SJSA1 (cell line): ENCODE results near the gene ATXN2L. TPM values are rescaled to one million over a fixed set of nuclear protein-coding genes. Genes with fewer than 3 reads are reported as not detected.
"Not testable (repeated sequence)": the region's sequence is repeated elsewhere in the genome, so short reads cannot be mapped to it uniquely, and the experiment has no call there.

Source experiments
- DNase-seq, 2 experiments: peaks; one replicate each; pipeline ENCODE4 v3.0.0-alpha.2; 2015 to 2020; ENCODE audit warnings: low spot score in 2 of 2, low read depth in 1 of 2
- H3K27ac ChIP-seq: fragments of 250-450 bp; sonication (Bioruptor Pico); 2 replicates; pipeline ENCODE4 v1.5.1; 2020; ENCODE audit warnings: mild to moderate bottlenecking, moderate library complexity
- H3K27me3 ChIP-seq: fragments of 250-450 bp; sonication (Bioruptor Pico); replicated peaks from 2 replicates; pipeline ENCODE4 v1.5.1; 2020; ENCODE audit warnings: mild to moderate bottlenecking, moderate library complexity
- H3K36me3 ChIP-seq: fragments of 250-450 bp; sonication (Bioruptor Pico); 2 replicates; pipeline ENCODE4 v1.5.1; 2020; ENCODE audit warnings: mild to moderate bottlenecking
- H3K4me1 ChIP-seq: fragments of 250-450 bp; sonication (Bioruptor Pico); replicated peaks from 2 replicates; pipeline ENCODE4 v1.6.1; 2021; ENCODE audit warnings: mild to moderate bottlenecking
- H3K4me3 ChIP-seq: fragments of 250-450 bp; sonication (Bioruptor Pico); 2 replicates; pipeline ENCODE4 v1.5.1; 2020; ENCODE audit warnings: mild to moderate bottlenecking
- H3K9me3 ChIP-seq: fragments of 250-450 bp; sonication (Bioruptor Pico); replicated peaks from 2 replicates; pipeline ENCODE4 v1.5.1; 2020; ENCODE audit warnings: mild to moderate bottlenecking
- total RNA-seq: library from RNA; depleted of rRNA; stranded (reverse); fragments of >200 nt; shearing (Covaris generic); gene quantifications from 2 replicates; pipeline ENCODE4 v1.2.3, GENCODE V29; 2014; rRNA removed

ATXN2L gene, protein sequence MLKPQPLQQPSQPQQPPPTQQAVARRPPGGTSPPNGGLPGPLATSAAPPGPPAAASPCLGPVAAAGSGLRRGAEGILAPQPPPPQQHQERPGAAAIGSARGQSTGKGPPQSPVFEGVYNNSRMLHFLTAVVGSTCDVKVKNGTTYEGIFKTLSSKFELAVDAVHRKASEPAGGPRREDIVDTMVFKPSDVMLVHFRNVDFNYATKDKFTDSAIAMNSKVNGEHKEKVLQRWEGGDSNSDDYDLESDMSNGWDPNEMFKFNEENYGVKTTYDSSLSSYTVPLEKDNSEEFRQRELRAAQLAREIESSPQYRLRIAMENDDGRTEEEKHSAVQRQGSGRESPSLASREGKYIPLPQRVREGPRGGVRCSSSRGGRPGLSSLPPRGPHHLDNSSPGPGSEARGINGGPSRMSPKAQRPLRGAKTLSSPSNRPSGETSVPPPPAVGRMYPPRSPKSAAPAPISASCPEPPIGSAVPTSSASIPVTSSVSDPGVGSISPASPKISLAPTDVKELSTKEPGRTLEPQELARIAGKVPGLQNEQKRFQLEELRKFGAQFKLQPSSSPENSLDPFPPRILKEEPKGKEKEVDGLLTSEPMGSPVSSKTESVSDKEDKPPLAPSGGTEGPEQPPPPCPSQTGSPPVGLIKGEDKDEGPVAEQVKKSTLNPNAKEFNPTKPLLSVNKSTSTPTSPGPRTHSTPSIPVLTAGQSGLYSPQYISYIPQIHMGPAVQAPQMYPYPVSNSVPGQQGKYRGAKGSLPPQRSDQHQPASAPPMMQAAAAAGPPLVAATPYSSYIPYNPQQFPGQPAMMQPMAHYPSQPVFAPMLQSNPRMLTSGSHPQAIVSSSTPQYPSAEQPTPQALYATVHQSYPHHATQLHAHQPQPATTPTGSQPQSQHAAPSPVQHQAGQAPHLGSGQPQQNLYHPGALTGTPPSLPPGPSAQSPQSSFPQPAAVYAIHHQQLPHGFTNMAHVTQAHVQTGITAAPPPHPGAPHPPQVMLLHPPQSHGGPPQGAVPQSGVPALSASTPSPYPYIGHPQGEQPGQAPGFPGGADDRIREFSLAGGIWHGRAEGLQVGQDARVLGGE
- 35.0 and 49.8 TPM in 2 replicates for total RNA-seq

DNA sequence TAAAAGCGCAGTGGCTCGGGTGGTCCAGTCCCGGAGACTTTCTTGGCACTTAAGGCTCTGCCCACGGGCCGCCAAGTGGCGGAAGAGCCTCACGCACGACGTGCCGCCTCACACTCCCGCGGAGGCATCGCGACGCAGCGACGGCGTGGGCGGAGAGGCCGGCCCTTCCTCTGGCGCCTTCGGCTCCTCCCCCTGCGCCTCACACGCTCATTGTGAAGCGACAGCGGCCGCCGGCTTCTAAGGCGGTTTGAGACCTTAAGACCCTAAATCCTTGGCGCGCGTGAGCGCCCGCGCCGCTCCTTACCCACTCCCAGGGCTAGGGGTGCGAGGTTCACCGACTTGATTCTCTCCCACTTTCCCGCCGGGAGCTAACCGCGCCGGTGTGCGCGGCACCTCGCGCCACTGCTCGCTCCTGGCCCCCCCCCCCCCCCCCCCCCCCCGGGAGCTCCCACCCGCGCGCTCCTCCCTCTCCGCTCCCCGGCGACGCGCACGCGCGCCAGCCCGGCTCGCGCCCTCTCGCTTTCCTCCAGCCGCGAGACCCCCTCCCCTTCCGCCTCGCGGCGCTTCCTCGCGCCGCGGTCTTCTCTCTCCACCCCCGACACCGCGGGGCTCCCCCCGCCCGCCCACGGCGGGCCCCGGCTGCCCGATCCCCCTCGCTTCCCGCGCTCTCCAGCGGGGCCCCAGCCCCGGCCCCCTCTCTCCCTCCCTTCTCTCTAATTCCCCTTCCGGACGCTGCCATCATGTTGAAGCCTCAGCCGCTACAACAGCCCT lies at the start of gene ATXN2L:
Gene ATXN2L (plus strand): TSS at position 480 of the 771 bp plus-strand sequence. CDS start 261 bp downstream, at position 741.
- H3K36me3 ChIP-seq: peaks cover 56% of the 10 kb centered on the region
- H3K4me1 ChIP-seq: peaks cover 8% of the 10 kb centered on the region
- no peaks in the 10 kb centered on the region for H3K9me3 ChIP-seq
- peak; percentile 95 to 98 for DNase-seq
- no peaks in the 10 kb centered on the region for H3K27me3 ChIP-seq
- H3K4me3 ChIP-seq: peak within 1 kb of the TSS; percentile 95
- H3K27ac ChIP-seq: peak within 1 kb of the TSS; percentile 95

GRCh38 chr16:28781697-28782096 lies 41.1 kb upstream of the ATXN2L start:
- H3K36me3 ChIP-seq, H3K27ac ChIP-seq, H3K9me3 ChIP-seq, H3K4me3 ChIP-seq, H3K4me1 ChIP-seq, DNase-seq, H3K27me3 ChIP-seq: not testable (repeated sequence)

GRCh38 chr16:28782357-28782756 lies 40.4 kb upstream of the ATXN2L start:
- H3K27ac ChIP-seq, DNase-seq, H3K4me1 ChIP-seq, H3K4me3 ChIP-seq, H3K9me3 ChIP-seq, H3K36me3 ChIP-seq, H3K27me3 ChIP-seq: not testable (repeated sequence)

- not testable (repeated sequence) for DNase-seq, H3K27me3 ChIP-seq, H3K9me3 ChIP-seq, H3K27ac ChIP-seq, H3K36me3 ChIP-seq, H3K4me1 ChIP-seq, H3K4me3 ChIP-seq
These were observed 20.4 kb upstream of the ATXN2L start for GRCh38 chr16:28802235-28803019.

- H3K4me3 ChIP-seq, H3K27ac ChIP-seq, H3K27me3 ChIP-seq, H3K4me1 ChIP-seq, DNase-seq, H3K9me3 ChIP-seq, H3K36me3 ChIP-seq: not testable (repeated sequence)
These were observed 15.2 kb upstream of the ATXN2L start for GRCh38 chr16:28807445-28808120.

DNA sequence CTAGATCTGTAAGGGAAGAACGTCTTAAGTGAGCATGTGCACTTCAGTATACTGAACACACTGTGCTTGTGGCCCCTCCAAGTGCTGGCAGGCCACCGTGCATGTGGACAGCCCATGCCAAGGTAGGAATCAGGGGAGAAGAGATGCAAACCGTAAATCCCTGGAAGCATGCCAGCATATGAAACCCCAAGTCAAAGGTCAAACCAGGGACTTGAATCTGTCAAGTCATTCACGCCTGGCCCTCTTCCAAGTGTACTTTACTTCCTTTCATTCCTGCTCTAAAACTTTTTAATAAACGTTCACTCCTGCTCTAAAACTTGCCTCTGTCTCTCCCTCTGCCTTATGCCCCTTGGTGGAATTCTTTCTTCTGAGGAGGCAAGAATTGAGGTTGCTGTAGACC lies 2.8 kb upstream of the ATXN2L start:
- DNase-seq: no peak
- H3K4me1 ChIP-seq: peaks cover 8% of the 10 kb centered on the region
- no peaks in the 10 kb centered on the region for H3K9me3 ChIP-seq
- H3K27me3 ChIP-seq: no peaks in the 10 kb centered on the region
- peaks cover 29% of the 10 kb centered on the region for H3K36me3 ChIP-seq
- H3K27ac ChIP-seq: no peak overlapping the region
- no peak overlapping the region for H3K4me3 ChIP-seq

DNA sequence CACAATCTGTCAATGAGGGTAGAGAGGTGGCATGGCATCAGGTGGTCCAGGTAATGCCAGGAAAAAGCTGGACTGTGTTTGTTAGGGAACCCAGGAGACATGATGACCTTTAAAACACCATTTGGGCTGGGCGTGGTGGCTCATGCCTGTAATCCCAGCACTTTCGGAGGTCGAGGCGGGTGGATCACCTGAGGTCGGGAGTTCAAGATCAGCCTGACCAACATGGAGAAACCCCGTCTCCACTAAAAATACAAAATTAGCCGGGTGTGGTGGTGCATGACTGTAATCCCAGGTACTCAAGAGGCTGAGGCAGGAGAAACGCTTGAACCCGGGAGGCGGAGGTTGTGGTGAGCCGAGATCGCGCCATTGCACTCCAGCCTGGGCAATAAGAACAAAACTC lies 2.3 kb upstream of the ATXN2L start:
- H3K27me3 ChIP-seq, H3K4me1 ChIP-seq: not testable (repeated sequence)

GRCh38 chr16:28821874-28822519 lies 802 bp upstream of the ATXN2L start:
- DNase-seq: no peak

More for the DNA sequence above, 2.3 kb upstream of the ATXN2L start:
- H3K27ac ChIP-seq, H3K4me3 ChIP-seq, DNase-seq, H3K9me3 ChIP-seq: not testable (repeated sequence)
- peaks cover 35% of the 10 kb centered on the region for H3K36me3 ChIP-seq

GRCh38 chr16:28823291-28823872 lies 583 bp downstream of the ATXN2L start:
- peak overlapping the region; percentile 95 for H3K27ac ChIP-seq
- H3K4me3 ChIP-seq: peak overlapping the region; percentile 95
- DNase-seq: no peak
- H3K4me1 ChIP-seq: peaks cover 8% of the 10 kb centered on the region
- H3K36me3 ChIP-seq: peaks cover 58% of the 10 kb centered on the region
- H3K27me3 ChIP-seq: no peaks in the 10 kb centered on the region
- H3K9me3 ChIP-seq: no peaks in the 10 kb centered on the region

More at GRCh38 chr16:28821874-28822519, 802 bp upstream of the ATXN2L start:
- no peaks in the 10 kb centered on the region for H3K9me3 ChIP-seq
- peaks cover 8% of the 10 kb centered on the region for H3K4me1 ChIP-seq
- no peaks in the 10 kb centered on the region for H3K27me3 ChIP-seq
- peak overlapping the region; percentile 95 for H3K4me3 ChIP-seq
- peaks cover 49% of the 10 kb centered on the region for H3K36me3 ChIP-seq
- H3K27ac ChIP-seq: peak overlapping the region; percentile 95

GRCh38 chr16:28823873-28824716 lies 1.3 kb downstream of the ATXN2L start:
- Histone ChIP-seq H3K9me3 (no peaks in the 10 kb centered on the region), H3K4me3 (peak overlapping the region; percentile 95), H3K4me1 (peaks cover 8% of the 10 kb centered on the region), H3K27ac (peak overlapping the region; percentile 95), H3K27me3 (no peaks in the 10 kb centered on the region), H3K36me3 (peaks cover 64% of the 10 kb centered on the region)
- DNase-seq: peak; percentile 99

GRCh38 chr16:28824717-28824973 lies 1.8 kb downstream of the ATXN2L start:
- no peak for DNase-seq
- no peaks in the 10 kb centered on the region for H3K9me3 ChIP-seq
- H3K27ac ChIP-seq: peak overlapping the region; percentile 95
- peaks cover 8% of the 10 kb centered on the region for H3K4me1 ChIP-seq
- H3K36me3 ChIP-seq: peaks cover 69% of the 10 kb centered on the region
- no peaks in the 10 kb centered on the region for H3K27me3 ChIP-seq
- peak overlapping the region; percentile 95 for H3K4me3 ChIP-seq
